ENCODE data around the gene C19orf18. TPM values are rescaled to one million over a fixed set of nuclear protein-coding genes. Genes with fewer than 3 reads are reported as not detected.
"Not testable (repeated sequence)": the region's sequence is repeated elsewhere in the genome, so short reads cannot be mapped to it uniquely, and the experiment has no call there.

C19orf18 gene
- 0.21 and 0.52 TPM in 2 replicates for total RNA-seq
- 0.64 TPM for polyA plus RNA-seq (2012)

- no peak for DNase-seq (ENCODE audit: low read depth)
These were observed at the start of gene C19orf18 for GRCh38 chr19:57974434-57974833. TSS of gene C19orf18 (minus strand) at chr19:57974534. CDS start at chr19:57974432, 102 bp downstream.

GRCh38 chr19:58022283-58022660, 47.9 kb upstream of the C19orf18 start:
- DNase-seq (ENCODE audit: low read depth), result no peak

- peak; percentile 11 for DNase-seq (ENCODE audit: low read depth)
These were observed 47.4 kb upstream of the C19orf18 start for GRCh38 chr19:58021541-58022282.

- no peak for DNase-seq (ENCODE audit: low read depth)
These were observed 45.8 kb upstream of the C19orf18 start for GRCh38 chr19:58020129-58020528.

GRCh38 chr19:58014141-58014540, 39.8 kb upstream of the C19orf18 start:
- no peak for DNase-seq (ENCODE audit: low read depth)

GRCh38 chr19:58010507-58010906, 36.2 kb upstream of the C19orf18 start:
- DNase-seq (ENCODE audit: low read depth), result no peak

GRCh38 chr19:58009666-58010301, 35.5 kb upstream of the C19orf18 start:
- DNase-seq (ENCODE audit: low read depth), result no peak

- no peak for DNase-seq (ENCODE audit: low read depth)
These were observed 34.9 kb upstream of the C19orf18 start for GRCh38 chr19:58009301-58009665.

GRCh38 chr19:58008877-58009276, 34.5 kb upstream of the C19orf18 start:
- DNase-seq (ENCODE audit: low read depth), result not testable (repeated sequence)

- no peak for DNase-seq (ENCODE audit: low read depth)
These were observed 33.0 kb upstream of the C19orf18 start for GRCh38 chr19:58007285-58007684.

- DNase-seq (ENCODE audit: low read depth), result no peak
These were observed 29.0 kb upstream of the C19orf18 start for GRCh38 chr19:58003174-58003828.

- peak; percentile 87 for DNase-seq (ENCODE audit: low read depth)
These were observed 28.2 kb upstream of the C19orf18 start, which contains the start of gene ZNF606 for GRCh38 chr19:58002384-58003173. TSS of gene ZNF606 (minus strand) at chr19:58002820. CDS start at chr19:58001319, 1,501 bp downstream.

- no peak for DNase-seq (ENCODE audit: low read depth)
These were observed 27.6 kb upstream of the C19orf18 start for GRCh38 chr19:58001895-58002369.

GRCh38 chr19:58000677-58001076, 26.3 kb upstream of the C19orf18 start:
- no peak for DNase-seq (ENCODE audit: low read depth)

- DNase-seq (ENCODE audit: low read depth), result no peak
These were observed 18.5 kb upstream of the C19orf18 start for GRCh38 chr19:57992841-57993240.

- DNase-seq (ENCODE audit: low read depth), result peak; percentile 10
These were observed 4.4 kb upstream of the C19orf18 start for GRCh38 chr19:57978586-57979289.

GRCh38 chr19:57964761-57965160, 9.6 kb downstream of the C19orf18 start:
- no peak for DNase-seq (ENCODE audit: low read depth)

- no peak for DNase-seq (ENCODE audit: low read depth)
These were observed 12.5 kb downstream of the C19orf18 start for GRCh38 chr19:57961785-57962184.

- DNase-seq (ENCODE audit: low read depth), result no peak
These were observed 19.3 kb downstream of the C19orf18 start for GRCh38 chr19:57954996-57955395.

- no peak for DNase-seq (ENCODE audit: low read depth)
These were observed 24.6 kb downstream of the C19orf18 start for GRCh38 chr19:57949702-57950101.

- DNase-seq (ENCODE audit: low read depth), result no peak
These were observed 25.0 kb downstream of the C19orf18 start for GRCh38 chr19:57949296-57949695.
